ENCODE measurements around the gene UBA6.

DNA sequence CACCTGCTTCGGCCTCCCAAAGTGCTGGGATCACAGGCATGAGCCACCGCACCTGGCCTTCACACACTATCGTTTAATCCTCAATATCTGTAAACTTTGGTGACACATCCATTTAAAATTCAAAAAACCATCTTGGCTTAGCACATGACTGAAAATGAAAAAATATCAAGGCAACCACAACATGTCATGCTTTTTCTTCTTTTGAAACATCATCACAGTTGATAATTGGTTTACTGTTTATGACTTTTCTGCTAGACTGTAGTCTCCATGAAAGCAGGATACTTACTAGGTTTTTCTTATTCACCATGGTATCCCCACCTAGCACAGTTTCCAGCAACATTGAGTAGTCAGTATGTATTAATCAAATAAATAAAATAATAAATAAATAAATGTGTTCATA is 42.2 kb upstream of the UBA6 start:
- TF ChIP-seq MAFK (IDR thresholded peaks at IDR 0.05; ENCODE audit: partially characterized antibody) (no peak), CHD2 (IDR thresholded peaks at IDR 0.05; ENCODE audit: low read length, partially characterized antibody) (no peak), USF2 (IDR thresholded peaks at IDR 0.05) (no peak), ELK1 (IDR thresholded peaks at IDR 0.05; ENCODE audit: low read depth, low read length) (no peak), RCOR1 (IDR thresholded peaks at IDR 0.05; ENCODE audit: low read depth, low read length) (no peak), HES2 (IDR thresholded peaks at IDR 0.05) (no peak), SREBF2 (IDR thresholded peaks at IDR 0.05) (no peak), RFX5 (IDR thresholded peaks at IDR 0.05) (no peak), MAZ (IDR thresholded peaks at IDR 0.05; ENCODE audit: borderline replicate concordance, low read depth, low read length) (no peak), POLR2A (IDR thresholded peaks at IDR 0.05; ENCODE audit: low read length) (no peak)
- TF ChIP-seq, protein P1, sequence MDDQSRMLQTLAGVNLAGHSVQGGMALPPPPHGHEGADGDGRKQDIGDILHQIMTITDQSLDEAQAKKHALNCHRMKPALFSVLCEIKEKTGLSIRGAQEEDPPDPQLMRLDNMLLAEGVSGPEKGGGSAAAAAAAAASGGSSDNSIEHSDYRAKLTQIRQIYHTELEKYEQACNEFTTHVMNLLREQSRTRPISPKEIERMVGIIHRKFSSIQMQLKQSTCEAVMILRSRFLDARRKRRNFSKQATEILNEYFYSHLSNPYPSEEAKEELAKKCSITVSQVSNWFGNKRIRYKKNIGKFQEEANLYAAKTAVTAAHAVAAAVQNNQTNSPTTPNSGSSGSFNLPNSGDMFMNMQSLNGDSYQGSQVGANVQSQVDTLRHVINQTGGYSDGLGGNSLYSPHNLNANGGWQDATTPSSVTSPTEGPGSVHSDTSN (IDR thresholded peaks at IDR 0.05), result no peak
- TF ChIP-seq, protein P2, sequence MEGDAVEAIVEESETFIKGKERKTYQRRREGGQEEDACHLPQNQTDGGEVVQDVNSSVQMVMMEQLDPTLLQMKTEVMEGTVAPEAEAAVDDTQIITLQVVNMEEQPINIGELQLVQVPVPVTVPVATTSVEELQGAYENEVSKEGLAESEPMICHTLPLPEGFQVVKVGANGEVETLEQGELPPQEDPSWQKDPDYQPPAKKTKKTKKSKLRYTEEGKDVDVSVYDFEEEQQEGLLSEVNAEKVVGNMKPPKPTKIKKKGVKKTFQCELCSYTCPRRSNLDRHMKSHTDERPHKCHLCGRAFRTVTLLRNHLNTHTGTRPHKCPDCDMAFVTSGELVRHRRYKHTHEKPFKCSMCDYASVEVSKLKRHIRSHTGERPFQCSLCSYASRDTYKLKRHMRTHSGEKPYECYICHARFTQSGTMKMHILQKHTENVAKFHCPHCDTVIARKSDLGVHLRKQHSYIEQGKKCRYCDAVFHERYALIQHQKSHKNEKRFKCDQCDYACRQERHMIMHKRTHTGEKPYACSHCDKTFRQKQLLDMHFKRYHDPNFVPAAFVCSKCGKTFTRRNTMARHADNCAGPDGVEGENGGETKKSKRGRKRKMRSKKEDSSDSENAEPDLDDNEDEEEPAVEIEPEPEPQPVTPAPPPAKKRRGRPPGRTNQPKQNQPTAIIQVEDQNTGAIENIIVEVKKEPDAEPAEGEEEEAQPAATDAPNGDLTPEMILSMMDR (IDR thresholded peaks at IDR 0.05), result no peak
